GM18517 (cell line): Measurements from ENCODE around the gene ZNF74.

Experiments used
- ATAC-seq: cut with Tn5 transposase; IDR thresholded peaks from one replicate; pipeline ENCODE4 v1.9.1; 2021; ENCODE audit warnings: mild to moderate bottlenecking, moderate library complexity; ENCODE audit not compliant: unreplicated experiment

Gene ZNF74

GRCh38 chr22:20418211-20418788 is 24.3 kb downstream of the ZNF74 start:
- ATAC-seq = no peak

- ATAC-seq = no peak
Measured at GRCh38 chr22:20419664-20419951, 25.7 kb downstream of the ZNF74 start.

GRCh38 chr22:20420157-20420842 is 26.3 kb downstream of the ZNF74 start:
- ATAC-seq = no peak

GRCh38 chr22:20421507-20421874 is 27.5 kb downstream of the ZNF74 start:
- ATAC-seq = no peak

GRCh38 chr22:20422271-20423007 is 28.5 kb downstream of the ZNF74 start:
- ATAC-seq = no peak

- no peak for ATAC-seq
Measured at GRCh38 chr22:20423008-20423905, 29.3 kb downstream of the ZNF74 start.

GRCh38 chr22:20423906-20424551 is 30.1 kb downstream of the ZNF74 start:
- ATAC-seq = no peak

GRCh38 chr22:20424568-20424931 is 30.6 kb downstream of the ZNF74 start:
- ATAC-seq = no peak

GRCh38 chr22:20424932-20425565 is 31.1 kb downstream of the ZNF74 start:
- no peak for ATAC-seq

- ATAC-seq = no peak
Measured at GRCh38 chr22:20425566-20426258, 31.8 kb downstream of the ZNF74 start.

GRCh38 chr22:20426259-20426615 is 32.3 kb downstream of the ZNF74 start:
- ATAC-seq = no peak

- ATAC-seq = no peak
Measured at GRCh38 chr22:20427104-20427944, 33.4 kb downstream of the ZNF74 start.

- ATAC-seq = no peak
Measured at GRCh38 chr22:20427945-20428417, 34.0 kb downstream of the ZNF74 start.

GRCh38 chr22:20428496-20429253 is 34.7 kb downstream of the ZNF74 start:
- ATAC-seq = no peak

- ATAC-seq = no peak
Measured at GRCh38 chr22:20429254-20430100, 35.5 kb downstream of the ZNF74 start.

- ATAC-seq = no peak
Measured at GRCh38 chr22:20430101-20430719, 36.3 kb downstream of the ZNF74 start.
